CD4-positive, alpha-beta memory T cell (primary cell): Measurements from ENCODE around the gene NMT1. TPM values are rescaled to one million over a fixed set of nuclear protein-coding genes. Genes with fewer than 3 reads are reported as not detected.
A peak's percentile ranks its signal among the peaks of the same experiment; 100 is the strongest.

ENCODE experiments used
- CTCF ChIA-PET: fragments of 350-600 bp; sonication (Branson Sonifier 250); formaldehyde crosslinking; loops from one replicate; lab custom pipeline; 2021; ENCODE audit warnings: inconsistent platforms; ENCODE audit not compliant: partially characterized antibody; lab: Charles Lee
- POLR2A ChIA-PET: fragments of 350-600 bp; sonication (Branson Sonifier 250); formaldehyde crosslinking; loops from one replicate; lab custom pipeline; 2021; ENCODE audit not compliant: partially characterized antibody; lab: Charles Lee
- DNase-seq, 5 donors: peaks; one replicate each; pipeline versions ENCODE4 v3.0.0 to v3.0.0-alpha.2; 2020 to 2022; ENCODE audit warnings: mixed read lengths in 1 of 5
- H3K27ac ChIP-seq: one replicate; pipeline ENCODE4 v1.7.0; 2013; ENCODE audit warnings: low read depth, low read length
- H3K27me3 ChIP-seq: 2 replicates; pipeline ENCODE4 v1.7.0; 2013; ENCODE audit warnings: mild to moderate bottlenecking, low read length, moderate library complexity; ENCODE audit not compliant: insufficient read depth
- H3K36me3 ChIP-seq: 2 replicates; pipeline ENCODE4 v1.7.0; 2013; ENCODE audit warnings: mild to moderate bottlenecking, low read length, moderate library complexity; ENCODE audit not compliant: insufficient read depth
- H3K4me1 ChIP-seq: 2 replicates; pipeline ENCODE4 v1.7.0; 2013; ENCODE audit warnings: mild to moderate bottlenecking, low read length, moderate library complexity; ENCODE audit not compliant: insufficient read depth
- H3K4me3 ChIP-seq, 2 donors: one replicate each; pipeline ENCODE4 v1.7.0; 2013; ENCODE audit warnings: low read length in 2 of 2, mild to moderate bottlenecking in 1 of 2
- H3K9me3 ChIP-seq, 2 donors: one replicate each; pipeline ENCODE4 v1.7.0; 2013; ENCODE audit warnings: low read length in 2 of 2, control low read depth in 1 of 2; ENCODE audit not compliant: control insufficient read depth in 1 of 2
- H3K27ac Mint-ChIP-seq, 7 donors: one replicate each; pipeline ENCODE4 v1.8.0; 2020 to 2021; ENCODE audit warnings: mixed read lengths in 7 of 7, mild to moderate bottlenecking in 6 of 7, inconsistent platforms in 3 of 7, moderate library complexity in 3 of 7
- H3K27me3 Mint-ChIP-seq, 2 donors: one replicate each; pipeline ENCODE4 v1.8.0; 2020 to 2021; ENCODE audit warnings: mixed read lengths in 2 of 2
- H3K36me3 Mint-ChIP-seq, 2 donors: one replicate each; pipeline ENCODE4 v1.8.0; 2020 to 2021; ENCODE audit warnings: mixed read lengths in 2 of 2, inconsistent platforms in 1 of 2, mild to moderate bottlenecking in 1 of 2
- H3K4me1 Mint-ChIP-seq, 4 donors: one replicate each; pipeline ENCODE4 v1.8.0; 2020 to 2021; ENCODE audit warnings: mixed read lengths in 4 of 4, mild to moderate bottlenecking in 1 of 4
- H3K4me3 Mint-ChIP-seq, 8 donors: one replicate each; pipeline ENCODE4 v1.8.0; 2020 to 2021; ENCODE audit warnings: mixed read lengths in 8 of 8, mild to moderate bottlenecking in 7 of 8, moderate library complexity in 6 of 8, inconsistent platforms in 3 of 8
- H3K9me3 Mint-ChIP-seq, 8 donors: one replicate each; pipeline ENCODE4 v1.8.0; 2020 to 2021; ENCODE audit warnings: mixed read lengths in 8 of 8, mild to moderate bottlenecking in 5 of 8, inconsistent platforms in 3 of 8, moderate library complexity in 1 of 8
- intact Hi-C: fragments of 100-400 bp; cut with micrococcal nuclease; formaldehyde crosslinking; loops from one replicate; pipeline ENCODE4 v1.15.1; 2023
- polyA plus RNA-seq, 2 donors: library from polyadenylated mRNA; unstranded; fragments of 300-500 nt; fragmentation: Illumina TruSeq; gene quantifications; one replicate each; pipeline ENCODE4 v1.2.3, GENCODE V29; 2021
- total RNA-seq, 2 experiments: library from RNA; stranded (reverse); gene quantifications; one replicate each; pipeline ENCODE4 v1.2.3, GENCODE V29; 2021

NMT1 gene
- total and polyA plus RNA-seq, 4 experiments from 2014 or later: 56.2 to 126 (median 100) TPM

DNA sequence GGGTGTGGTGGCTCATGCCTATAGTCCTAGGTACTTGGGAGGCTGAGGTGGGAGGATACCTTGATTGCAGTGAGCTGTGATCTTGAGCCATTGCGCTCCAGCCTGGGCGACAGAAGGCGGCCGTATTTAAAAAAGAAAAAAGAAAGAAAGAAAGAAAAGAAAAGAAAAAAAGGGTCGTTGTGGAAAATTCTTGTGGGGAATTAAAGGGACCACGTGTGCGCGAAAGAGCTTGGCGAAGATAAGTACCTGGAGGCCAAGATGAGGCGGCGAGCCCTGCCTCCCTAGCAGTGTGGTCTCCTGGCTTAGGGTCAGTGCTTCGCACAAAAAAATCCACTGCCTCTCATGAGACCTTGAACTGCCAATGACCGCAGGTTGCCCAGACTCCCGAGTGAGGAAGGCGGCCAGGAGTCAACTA is 728 bp upstream of the NMT1 start:
- DNase-seq: no peak
- peaks cover 0 to 11% of the 10 kb centered on the region in 2 donors for H3K36me3 Mint-ChIP-seq
- POLR2A ChIA-PET: interaction anchor here (0.6 to 6.8 kb wide), 15 partner anchors 10 to 1692 kb away, joined by 3 to 105 read pairs (median 5); partner anchors contain the start of genes ACBD4, DCAKD, EFTUD2 and GPATCH8
- Histone ChIP-seq H3K36me3 (peaks cover 5% of the 10 kb centered on the region), H3K4me1 (peaks cover 42% of the 10 kb centered on the region), H3K27me3 (no peaks in the 10 kb centered on the region), H3K9me3 (no peaks in the 10 kb centered on the region), H3K4me3 (peak overlapping the region; percentile 80 to 100), H3K27ac (peak overlapping the region; percentile 88)
- H3K4me1 Mint-ChIP-seq: peaks cover 23 to 68% (median 46%) of the 10 kb centered on the region in 4 donors
- H3K9me3 Mint-ChIP-seq: no peaks in the 10 kb centered on the region
- CTCF ChIA-PET: interaction anchor here (1.0 to 2.4 kb wide), 6 partner anchors 9 to 88 kb away, joined by 3 to 11 read pairs (median 6); partner anchors contain the start of genes ACBD4, DCAKD and HEXIM1
- H3K27ac Mint-ChIP-seq: peak overlapping the region; percentile 91 to 100 (median 98)
- H3K4me3 Mint-ChIP-seq: peak overlapping the region; percentile 96 to 100 (median 100)
- intact Hi-C loops: loop anchor here (2.0 to 5.0 kb wide), 2 partner anchors 88 to 187 kb away; partner anchors contain the start of gene HEXIM1
- H3K27me3 Mint-ChIP-seq: no peaks in the 10 kb centered on the region

DNA sequence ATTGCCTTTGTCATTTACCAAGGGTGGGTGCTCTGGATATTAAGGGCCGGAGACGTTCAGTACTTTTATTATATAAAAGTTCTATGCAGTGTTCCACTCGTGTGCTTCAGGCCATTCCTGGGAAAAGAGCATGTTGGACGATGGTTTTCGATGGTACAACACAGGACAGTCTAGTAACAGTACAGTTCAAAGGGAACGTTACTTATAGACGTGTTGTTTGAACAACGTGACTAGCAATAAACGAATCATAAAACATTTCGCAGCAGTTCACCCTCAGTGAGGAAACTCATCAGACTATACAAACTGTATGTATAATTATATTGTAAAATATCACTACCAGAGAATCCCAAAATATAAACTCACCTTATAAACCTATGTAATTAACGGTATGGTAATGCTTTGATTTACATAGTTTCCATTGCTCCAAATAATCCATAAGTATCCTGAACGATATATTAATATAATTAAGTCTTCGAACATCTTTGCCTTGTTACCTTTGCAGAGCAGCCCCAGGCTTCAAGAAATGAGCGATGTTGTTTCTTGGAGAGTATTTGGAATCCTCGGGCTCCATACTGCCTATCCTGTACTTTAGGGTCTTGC is 589 bp downstream of the NMT1 start:
- Histone ChIP-seq H3K36me3 (peaks cover 5% of the 10 kb centered on the region), H3K4me1 (peaks cover 42% of the 10 kb centered on the region), H3K27ac (peak overlapping the region; percentile 88), H3K9me3 (no peaks in the 10 kb centered on the region), H3K4me3 (peak overlapping the region; percentile 80 to 100), H3K27me3 (no peaks in the 10 kb centered on the region)
- H3K4me1 Mint-ChIP-seq: peaks cover 20 to 64% (median 46%) of the 10 kb centered on the region in 4 donors
- H3K4me3 Mint-ChIP-seq: peak overlapping the region; percentile 96 to 100 (median 100)
- no peaks in the 10 kb centered on the region for H3K27me3 Mint-ChIP-seq
- POLR2A ChIA-PET: interaction anchor here (0.6 to 6.8 kb wide), 23 partner anchors 10 to 1694 kb away, joined by 3 to 105 read pairs (median 4); partner anchors contain the start of genes ACBD4, C1QL1, DCAKD and EFTUD2
- DNase-seq: no peak
- no peaks in the 10 kb centered on the region for H3K9me3 Mint-ChIP-seq
- peak overlapping the region; percentile 91 to 100 (median 98) for H3K27ac Mint-ChIP-seq
- intact Hi-C loops: loop anchor here (1.0 to 5.0 kb wide), 7 partner anchors 10 to 286 kb away; partner anchors contain the start of genes DCAKD, EFTUD2, HEXIM1 and HEXIM2
- CTCF ChIA-PET: interaction anchor here (1.0 to 2.4 kb wide), 7 partner anchors 10 to 87 kb away, joined by 3 to 11 read pairs (median 6); partner anchors contain the start of genes ACBD4, DCAKD and HEXIM1
- peaks cover 0 to 13% of the 10 kb centered on the region in 2 donors for H3K36me3 Mint-ChIP-seq

DNA sequence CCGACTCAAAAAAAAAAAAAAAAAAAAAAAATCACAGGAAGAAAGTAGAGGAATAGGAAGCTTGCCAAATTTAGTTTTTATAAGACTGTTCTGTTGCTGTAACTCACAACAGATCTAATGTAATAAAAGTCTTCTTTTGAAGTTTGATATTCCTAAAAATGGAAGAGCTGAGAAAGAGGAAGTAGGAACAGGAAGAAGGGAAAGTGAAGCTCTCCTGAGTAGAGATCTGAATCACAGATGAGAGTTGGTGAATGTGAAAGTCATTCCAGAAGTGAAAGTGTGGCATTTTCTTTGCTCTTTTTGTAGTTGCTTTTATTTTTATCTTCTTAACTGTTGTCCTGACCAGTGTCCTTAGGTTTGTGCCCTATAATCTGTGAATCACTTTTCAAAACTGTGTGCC is 2.1 kb downstream of the NMT1 start:
- H3K4me3 ChIP-seq: no peak overlapping the region
- no peaks in the 10 kb centered on the region for H3K27me3 ChIP-seq
- H3K9me3 ChIP-seq: no peaks in the 10 kb centered on the region
- H3K27ac Mint-ChIP-seq: peak overlapping the region in 1 of 7 donors; percentile 77
- peaks cover 5% of the 10 kb centered on the region for H3K36me3 ChIP-seq
- peaks cover 7 to 16% of the 10 kb centered on the region in 2 donors for H3K36me3 Mint-ChIP-seq
- peaks cover 28 to 75% (median 56%) of the 10 kb centered on the region in 4 donors for H3K4me1 Mint-ChIP-seq
- H3K9me3 Mint-ChIP-seq: no peaks in the 10 kb centered on the region
- intact Hi-C loops: loop anchor here (5.0 kb wide), 1 partner anchor 184 kb away; no protein-coding TSS in a partner anchor
- no peak for DNase-seq
- peak overlapping the region in 1 of 8 donors; percentile 49 for H3K4me3 Mint-ChIP-seq
- H3K27me3 Mint-ChIP-seq: no peaks in the 10 kb centered on the region
- ChIA-PET POLR2A (interaction anchor here (0.6 to 6.8 kb wide), 3 partner anchors 8 to 36 kb away, joined by 3 to 105 read pairs (median 3); partner anchors contain the start of gene DCAKD), CTCF (interaction anchor here (0.7 to 1.6 kb wide), 4 partner anchors 37 to 708 kb away, joined by 3 to 6 read pairs (median 3); no protein-coding TSS in a partner anchor)
- H3K4me1 ChIP-seq: peaks cover 42% of the 10 kb centered on the region
- no peak overlapping the region for H3K27ac ChIP-seq

DNA sequence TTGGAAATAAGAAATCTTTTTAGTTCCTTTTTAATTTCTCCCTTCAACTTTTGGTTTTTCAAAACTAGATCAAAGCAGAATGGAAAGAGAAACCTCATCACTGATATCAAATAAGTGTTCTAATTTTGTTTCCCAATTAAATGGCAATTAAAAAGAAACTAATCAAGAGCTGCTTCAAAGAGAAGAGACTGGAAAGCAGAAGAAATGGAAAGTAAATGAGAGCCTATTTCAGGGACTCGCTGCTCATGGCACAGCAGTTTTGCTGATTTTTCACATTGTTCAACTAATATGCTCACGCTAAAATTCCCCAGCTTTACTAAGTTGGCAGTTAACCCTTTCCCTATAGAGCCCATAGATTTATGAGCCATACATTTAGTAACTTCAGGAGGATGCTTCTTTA is 6.5 kb downstream of the NMT1 start:
- peaks cover 9 to 22% of the 10 kb centered on the region in 2 donors for H3K36me3 Mint-ChIP-seq
- ChIA-PET POLR2A (no interaction called here), CTCF (interaction anchor here (0.7 to 1.1 kb wide), 2 partner anchors 32 to 68 kb away, joined by 3 to 4 read pairs; partner anchors contain the start of gene ACBD4)
- Histone ChIP-seq H3K27ac (no peak overlapping the region), H3K4me1 (peaks cover 17% of the 10 kb centered on the region), H3K36me3 (peaks cover 5% of the 10 kb centered on the region), H3K27me3 (no peaks in the 10 kb centered on the region), H3K4me3 (no peak overlapping the region), H3K9me3 (no peaks in the 10 kb centered on the region)
- no peak for DNase-seq
- no peak overlapping the region for H3K4me3 Mint-ChIP-seq
- H3K9me3 Mint-ChIP-seq: no peaks in the 10 kb centered on the region
- H3K4me1 Mint-ChIP-seq: peaks cover 24 to 44% (median 29%) of the 10 kb centered on the region in 4 donors
- no peaks in the 10 kb centered on the region for H3K27me3 Mint-ChIP-seq
- intact Hi-C loops: no loop called here
- peak overlapping the region in 2 of 7 donors; percentile 24 to 35 for H3K27ac Mint-ChIP-seq

DNA sequence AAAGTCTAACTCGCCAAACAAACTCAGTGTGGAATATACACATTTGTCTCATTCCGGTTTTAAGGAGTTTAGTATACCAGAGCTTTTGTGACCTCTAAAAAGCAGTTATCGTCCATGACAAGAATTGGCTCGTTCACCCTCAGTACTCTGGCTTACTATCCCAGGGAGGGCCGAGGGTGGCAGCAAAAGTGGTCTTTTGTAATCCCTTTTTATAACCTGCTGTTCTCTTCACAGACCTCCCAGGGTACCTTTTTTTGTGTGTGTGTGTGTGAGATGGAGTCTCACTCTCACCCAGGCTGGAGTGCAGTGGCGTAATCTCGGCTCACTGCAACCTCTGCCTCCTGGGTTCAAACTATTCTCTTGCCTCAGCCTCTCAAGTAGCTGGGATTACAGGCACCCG is 8.9 kb downstream of the NMT1 start:
- no peak overlapping the region for H3K27ac ChIP-seq
- no peaks in the 10 kb centered on the region for H3K9me3 ChIP-seq
- no peak overlapping the region for H3K4me3 ChIP-seq
- no peaks in the 10 kb centered on the region for H3K27me3 ChIP-seq
- POLR2A ChIA-PET: no interaction called here
- intact Hi-C loops: no loop called here
- H3K4me1 ChIP-seq: peaks cover under 1% of the 10 kb centered on the region
- Mint-ChIP-seq H3K27me3 (no peaks in the 10 kb centered on the region), H3K36me3 (peaks cover 13 to 31% of the 10 kb centered on the region in 2 donors), H3K4me3 (no peak overlapping the region), H3K4me1 (peaks cover 18 to 32% (median 20%) of the 10 kb centered on the region in 4 donors), H3K9me3 (no peaks in the 10 kb centered on the region), H3K27ac (no peak overlapping the region)
- CTCF ChIA-PET: interaction anchor here (1.8 kb wide), 1 partner anchor 29 kb away, joined by 4 read pairs; no protein-coding TSS in a partner anchor
- peaks cover 9% of the 10 kb centered on the region for H3K36me3 ChIP-seq
- no peak for DNase-seq

DNA sequence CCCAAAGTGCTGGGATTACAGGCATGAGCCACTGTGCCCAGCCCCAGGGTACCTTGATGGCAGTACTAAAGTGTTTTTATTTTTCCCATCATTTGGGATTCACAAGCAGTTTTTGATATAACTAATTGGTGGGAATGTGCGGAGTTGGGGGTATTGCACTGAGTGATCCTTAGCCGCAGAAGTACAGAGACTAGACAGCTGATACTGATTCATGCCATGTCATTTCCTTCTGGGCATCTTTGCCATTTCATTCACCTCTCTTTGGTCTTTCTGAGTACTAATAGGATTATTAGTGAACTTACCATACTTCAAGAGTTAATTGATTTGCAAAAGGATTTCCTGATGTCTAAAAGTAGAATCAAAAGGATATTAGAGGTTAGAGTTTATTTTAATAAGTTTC is 9.7 kb downstream of the NMT1 start:
- peaks cover 13 to 31% of the 10 kb centered on the region in 2 donors for H3K36me3 Mint-ChIP-seq

More for the DNA sequence above, 9.7 kb downstream of the NMT1 start:
- POLR2A ChIA-PET: interaction anchor here (1.0 kb wide), 1 partner anchor 9 kb away, joined by 3 read pairs; the partner anchor contains the start of gene NMT1
- H3K27ac Mint-ChIP-seq: no peak overlapping the region
- H3K9me3 ChIP-seq: no peaks in the 10 kb centered on the region
- no peak overlapping the region for H3K4me3 Mint-ChIP-seq
- H3K4me3 ChIP-seq: no peak overlapping the region
- no peaks in the 10 kb centered on the region for H3K27me3 Mint-ChIP-seq
- no peaks in the 10 kb centered on the region for H3K27me3 ChIP-seq
- CTCF ChIA-PET: no interaction called here
- intact Hi-C loops: no loop called here
- no peak for DNase-seq
- H3K27ac ChIP-seq: no peak overlapping the region
- peaks cover 9% of the 10 kb centered on the region for H3K36me3 ChIP-seq
- H3K4me1 ChIP-seq: no peaks in the 10 kb centered on the region
- peaks cover 16 to 28% (median 19%) of the 10 kb centered on the region in 4 donors for H3K4me1 Mint-ChIP-seq
- no peaks in the 10 kb centered on the region for H3K9me3 Mint-ChIP-seq
